Skeletal muscle tissue (tissue), 4 donors: ENCODE results near the gene HS6ST1. TPM values are rescaled to one million over a fixed set of nuclear protein-coding genes. Genes with fewer than 3 reads are reported as not detected.

Experiments used
- H3K27ac ChIP-seq: one replicate; pipeline ENCODE4 v1.7.0; 2013; ENCODE audit warnings: mild to moderate bottlenecking, low read depth, low read length, inconsistent platforms
- H3K27me3 ChIP-seq, 3 donors: one replicate each; pipeline ENCODE4 v1.7.0; 2013; ENCODE audit warnings: low read length in 3 of 3; ENCODE audit not compliant: control insufficient read depth in 3 of 3, insufficient read depth in 3 of 3
- H3K36me3 ChIP-seq, 3 donors: one replicate each; pipeline ENCODE4 v1.7.0; 2013; ENCODE audit warnings: low read length in 3 of 3; ENCODE audit not compliant: control insufficient read depth in 3 of 3, insufficient read depth in 3 of 3
- H3K4me1 ChIP-seq, 3 donors: one replicate each; pipeline ENCODE4 v1.7.0; 2013; ENCODE audit warnings: low read length in 3 of 3, mild to moderate bottlenecking in 3 of 3; ENCODE audit not compliant: control insufficient read depth in 3 of 3, insufficient read depth in 3 of 3
- H3K4me3 ChIP-seq, 3 donors: one replicate each; pipeline ENCODE4 v1.7.0; 2013; ENCODE audit warnings: low read length in 3 of 3
- H3K9ac ChIP-seq, 3 donors: one replicate each; pipeline ENCODE4 v1.7.0; 2013; ENCODE audit warnings: low read length in 3 of 3, mild to moderate bottlenecking in 3 of 3, moderate library complexity in 2 of 3, low read depth in 1 of 3
- H3K9me3 ChIP-seq, 3 donors: one replicate each; pipeline ENCODE4 v1.7.0; 2013; ENCODE audit warnings: low read length in 3 of 3; ENCODE audit not compliant: control insufficient read depth in 3 of 3
- total RNA-seq: library from RNA; depleted of rRNA; stranded (reverse); fragments of >200 nt; gene quantifications from one replicate; pipeline ENCODE4 v1.2.3, GENCODE V29; 2014
- donor health status: Osteomylitis.

Gene HS6ST1
- total RNA-seq, 1 donor from 2014 or later: 12.5 TPM

DNA sequence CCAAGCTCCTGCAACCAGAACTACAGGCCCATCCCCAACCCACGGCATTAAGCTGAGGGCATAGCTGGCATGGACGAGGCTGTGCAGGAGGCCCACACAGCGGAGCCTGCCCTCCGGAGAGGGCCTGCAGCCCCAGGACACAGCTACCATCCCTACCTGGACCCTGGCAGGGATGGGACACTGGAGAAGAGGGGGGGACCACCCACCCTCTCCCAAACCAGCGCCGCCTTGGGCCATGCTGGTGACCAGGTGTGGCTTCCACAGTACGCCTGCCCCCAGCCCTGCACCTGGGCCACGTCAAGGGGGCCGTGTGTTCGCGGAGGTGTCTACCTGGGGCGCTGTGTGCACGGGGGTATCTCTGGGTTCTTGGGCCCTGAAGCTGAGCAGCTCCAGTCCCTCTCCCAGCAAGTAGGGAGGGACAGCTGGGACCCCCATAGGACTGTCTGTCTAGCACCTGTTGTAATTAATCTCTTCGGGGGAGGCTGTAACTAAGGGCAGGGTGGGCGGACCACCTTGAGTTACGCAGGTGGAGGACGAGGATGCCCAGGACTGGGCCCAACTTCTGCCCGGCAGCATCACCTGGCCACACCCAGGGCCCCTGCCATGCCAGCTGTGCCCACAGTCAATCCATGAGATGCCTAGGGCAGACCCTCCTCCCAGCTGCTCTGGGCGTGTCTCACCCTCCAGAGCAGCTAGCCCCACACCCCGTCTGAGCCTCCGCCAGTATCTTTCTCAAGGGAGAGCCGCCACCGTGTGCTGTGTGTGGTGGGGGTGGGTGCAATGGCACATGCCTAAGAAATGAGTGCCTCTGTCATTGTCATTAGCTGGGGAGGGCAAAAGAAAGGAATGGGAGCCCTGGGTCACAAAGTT, 18.3 kb downstream of the HS6ST1 start:
- Histone ChIP-seq H3K27me3 (no peaks in the 10 kb centered on the region), H3K4me1 (peaks cover 30 to 41% (median 34%) of the 10 kb centered on the region in 3 donors), H3K36me3 (no peaks in the 10 kb centered on the region), H3K4me3 (no peak overlapping the region), H3K27ac (no peak overlapping the region), H3K9me3 (no peaks in the 10 kb centered on the region), H3K9ac (no peak overlapping the region)

DNA sequence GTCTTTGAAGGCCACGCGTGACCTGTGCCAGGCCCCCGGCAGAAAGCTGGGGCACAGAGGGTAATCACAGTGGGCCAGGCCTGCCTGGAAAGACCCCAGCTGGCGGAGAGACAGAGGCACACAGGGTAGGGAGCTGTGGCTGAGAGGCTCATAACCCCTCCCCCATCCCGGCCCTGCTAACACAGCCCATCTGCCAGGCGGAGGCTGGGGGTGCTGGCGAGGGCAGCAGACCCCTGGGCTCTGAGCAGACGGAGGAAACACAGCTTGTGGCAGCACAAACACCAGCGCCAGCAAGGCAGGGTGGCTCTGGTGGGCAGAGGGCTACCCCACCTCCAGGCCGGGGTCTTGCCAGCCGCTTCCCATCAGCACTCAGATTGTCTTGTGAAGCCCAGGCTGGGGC, 19.0 kb downstream of the HS6ST1 start:
- Histone ChIP-seq H3K27ac (no peak overlapping the region), H3K36me3 (no peaks in the 10 kb centered on the region), H3K27me3 (no peaks in the 10 kb centered on the region), H3K9me3 (no peaks in the 10 kb centered on the region), H3K9ac (peak overlapping the region in 1 of 3 donors; percentile 20), H3K4me3 (no peak overlapping the region), H3K4me1 (peaks cover 25 to 33% (median 27%) of the 10 kb centered on the region in 3 donors)

DNA sequence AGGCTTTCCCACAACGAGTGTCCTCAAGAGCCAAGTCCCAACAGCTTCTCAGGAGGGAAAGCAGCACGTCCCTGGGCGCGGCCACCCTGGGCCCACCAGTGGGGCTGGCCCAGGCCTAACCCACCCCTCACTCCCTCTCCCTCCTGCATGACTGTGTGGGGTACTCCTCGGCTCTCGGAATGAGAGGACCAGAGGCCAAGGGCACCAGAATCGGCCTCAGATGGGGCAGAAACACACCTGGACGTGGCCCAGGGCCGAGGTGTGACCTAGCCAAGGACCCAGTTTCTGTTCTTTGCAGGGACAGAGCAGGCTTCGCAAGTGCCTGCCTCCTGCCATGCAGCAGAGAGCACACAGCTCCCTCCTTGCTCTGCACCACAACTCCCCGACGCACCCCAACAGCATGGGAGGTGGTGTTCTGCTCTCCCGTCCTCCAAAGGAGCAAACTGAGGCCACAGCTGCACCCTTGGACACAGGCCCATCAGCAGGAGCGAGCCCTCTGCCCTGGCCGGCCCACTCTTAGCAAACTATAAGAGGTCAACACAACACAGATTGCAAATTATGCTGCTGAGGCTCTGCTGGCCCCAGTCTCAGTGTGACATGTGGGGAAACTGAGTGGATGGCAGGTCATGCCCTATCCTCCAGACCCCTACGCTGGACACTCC, 19.7 kb downstream of the HS6ST1 start:
- H3K4me3 ChIP-seq: no peak overlapping the region
- no peaks in the 10 kb centered on the region for H3K9me3 ChIP-seq
- no peaks in the 10 kb centered on the region for H3K27me3 ChIP-seq
- H3K9ac ChIP-seq: peak overlapping the region in 1 of 3 donors; percentile 20
- peaks cover 19 to 30% (median 21%) of the 10 kb centered on the region in 3 donors for H3K4me1 ChIP-seq
- H3K27ac ChIP-seq: no peak overlapping the region
- no peaks in the 10 kb centered on the region for H3K36me3 ChIP-seq

DNA sequence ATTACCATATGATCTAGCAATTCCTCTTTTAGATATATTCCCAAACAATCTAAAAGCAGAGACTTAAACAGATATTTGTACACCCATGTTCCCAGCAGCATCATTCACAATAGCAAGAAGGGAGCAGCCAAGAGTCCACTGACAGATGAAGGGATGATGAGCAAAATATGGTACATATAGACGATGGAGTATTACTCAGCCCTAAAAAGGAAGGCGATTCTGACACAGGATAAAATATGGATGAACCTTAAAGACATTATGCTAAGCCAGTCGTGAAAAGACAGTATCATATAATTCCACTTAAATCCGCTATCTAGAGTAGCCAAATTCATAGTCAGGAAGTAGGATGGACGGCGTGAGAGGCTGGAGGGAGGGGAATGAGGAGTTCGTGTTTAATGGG, 20.4 kb downstream of the HS6ST1 start:
- H3K9ac ChIP-seq: no peak overlapping the region
- no peak overlapping the region for H3K4me3 ChIP-seq
- no peaks in the 10 kb centered on the region for H3K27me3 ChIP-seq
- H3K27ac ChIP-seq: no peak overlapping the region
- H3K9me3 ChIP-seq: no peaks in the 10 kb centered on the region
- H3K4me1 ChIP-seq: peaks cover 23 to 30% (median 25%) of the 10 kb centered on the region in 3 donors
- H3K36me3 ChIP-seq: no peaks in the 10 kb centered on the region

DNA sequence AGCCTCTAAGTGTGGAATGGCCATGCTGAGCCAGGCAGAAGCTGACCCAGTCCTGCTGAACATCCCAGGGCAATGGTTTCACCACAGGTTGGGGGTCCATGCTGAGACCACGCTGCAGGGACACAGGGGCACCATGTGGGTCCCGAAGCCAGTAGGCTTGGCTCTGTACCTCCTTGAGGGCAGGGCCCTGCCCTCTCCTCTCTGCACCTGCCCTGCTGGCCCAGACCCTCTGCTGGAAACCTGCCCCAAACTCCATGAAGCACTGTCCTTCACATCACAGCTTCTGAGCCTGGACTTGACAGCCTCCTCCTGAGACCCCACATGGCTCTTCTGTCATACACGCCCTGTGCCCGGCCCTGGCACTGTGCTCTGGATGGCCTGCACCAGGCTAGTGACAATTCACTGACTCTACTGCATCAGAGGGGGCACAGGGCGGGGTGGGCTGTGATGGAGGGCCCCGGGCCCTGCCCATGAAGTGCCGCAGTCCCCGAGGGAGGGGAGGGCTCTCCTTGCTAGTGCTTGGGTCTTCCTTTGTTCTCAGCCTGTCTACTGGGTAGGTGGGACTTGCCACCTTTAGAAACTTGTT, 24.7 kb downstream of the HS6ST1 start:
- Histone ChIP-seq H3K27ac (no peak overlapping the region), H3K4me3 (no peak overlapping the region), H3K9ac (peak overlapping the region in 2 of 3 donors; percentile 43 to 69), H3K27me3 (no peaks in the 10 kb centered on the region), H3K4me1 (peaks cover 14 to 27% (median 16%) of the 10 kb centered on the region in 3 donors), H3K9me3 (no peaks in the 10 kb centered on the region), H3K36me3 (no peaks in the 10 kb centered on the region)

DNA sequence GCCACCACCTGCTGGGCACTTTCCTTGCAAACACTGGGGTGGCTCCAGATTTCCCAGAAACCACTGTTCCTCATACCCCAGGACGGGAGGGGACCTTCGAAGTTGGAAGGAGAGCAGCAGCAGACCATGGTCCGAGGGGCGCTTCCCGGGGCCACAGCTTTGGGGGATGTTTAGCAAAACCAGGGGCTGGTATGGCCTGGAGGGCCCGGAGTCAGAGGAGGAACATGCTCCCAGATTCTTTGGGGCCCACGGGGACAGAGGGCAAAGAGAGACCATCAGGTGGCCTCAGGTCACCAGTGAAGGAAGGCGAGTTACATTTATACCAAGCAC, 25.3 kb downstream of the HS6ST1 start:
- no peak overlapping the region for H3K27ac ChIP-seq
- H3K9me3 ChIP-seq: no peaks in the 10 kb centered on the region
- no peaks in the 10 kb centered on the region for H3K27me3 ChIP-seq
- H3K4me3 ChIP-seq: no peak overlapping the region
- peak overlapping the region in 2 of 3 donors; percentile 43 to 69 for H3K9ac ChIP-seq
- peaks cover 0 to 4% (median 0%) of the 10 kb centered on the region in 3 donors for H3K36me3 ChIP-seq
- peaks cover 14 to 27% (median 16%) of the 10 kb centered on the region in 3 donors for H3K4me1 ChIP-seq

DNA sequence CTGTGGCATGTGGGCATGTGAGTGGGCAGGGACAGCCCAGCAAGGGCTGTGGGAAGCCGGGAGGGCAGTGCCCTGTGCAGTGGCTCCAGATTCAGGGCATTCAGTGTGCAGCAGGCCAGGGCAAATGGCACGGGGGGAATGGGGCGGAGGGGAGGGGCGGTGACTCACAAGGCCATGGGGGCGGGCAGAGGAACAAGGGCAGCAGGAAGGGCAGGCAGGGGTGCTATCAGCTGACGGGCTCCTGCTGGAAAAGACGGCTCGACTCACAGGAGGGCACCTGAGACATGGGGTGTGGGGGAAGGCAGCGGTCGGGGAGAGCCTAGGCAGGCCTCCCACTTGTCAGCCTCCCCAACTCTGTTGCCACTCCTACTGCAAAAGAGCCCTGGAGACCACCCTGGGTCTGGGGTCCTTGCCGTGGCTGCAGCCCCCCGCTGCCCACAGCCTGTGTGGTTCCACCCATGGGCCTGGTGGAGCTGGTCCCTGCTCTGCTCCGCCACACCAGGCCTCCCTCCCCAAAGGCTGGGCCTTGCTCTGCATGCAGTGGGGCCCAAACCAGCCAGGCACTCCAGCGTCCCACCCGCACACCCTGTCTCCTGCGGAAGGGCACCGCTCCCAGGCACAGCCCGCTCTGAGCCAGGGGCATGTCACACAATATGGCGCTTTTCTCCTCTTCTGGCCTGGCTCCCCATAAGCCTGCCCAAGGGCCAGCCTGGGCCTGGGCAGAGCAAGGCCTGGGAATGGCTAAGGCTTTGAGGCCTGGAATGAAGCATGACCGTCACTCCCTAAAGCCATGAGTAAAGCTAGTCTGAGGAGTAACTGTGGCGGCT, 25.9 kb downstream of the HS6ST1 start:
- no peaks in the 10 kb centered on the region for H3K27me3 ChIP-seq
- peak overlapping the region; percentile 25 for H3K27ac ChIP-seq
- peak overlapping the region in 2 of 3 donors; percentile 33 to 69 for H3K9ac ChIP-seq
- H3K4me1 ChIP-seq: peaks cover 14 to 27% (median 16%) of the 10 kb centered on the region in 3 donors
- H3K4me3 ChIP-seq: peak overlapping the region in 1 of 3 donors; percentile 45
- peaks cover 2 to 4% (median 2%) of the 10 kb centered on the region in 3 donors for H3K36me3 ChIP-seq
- no peaks in the 10 kb centered on the region for H3K9me3 ChIP-seq

DNA sequence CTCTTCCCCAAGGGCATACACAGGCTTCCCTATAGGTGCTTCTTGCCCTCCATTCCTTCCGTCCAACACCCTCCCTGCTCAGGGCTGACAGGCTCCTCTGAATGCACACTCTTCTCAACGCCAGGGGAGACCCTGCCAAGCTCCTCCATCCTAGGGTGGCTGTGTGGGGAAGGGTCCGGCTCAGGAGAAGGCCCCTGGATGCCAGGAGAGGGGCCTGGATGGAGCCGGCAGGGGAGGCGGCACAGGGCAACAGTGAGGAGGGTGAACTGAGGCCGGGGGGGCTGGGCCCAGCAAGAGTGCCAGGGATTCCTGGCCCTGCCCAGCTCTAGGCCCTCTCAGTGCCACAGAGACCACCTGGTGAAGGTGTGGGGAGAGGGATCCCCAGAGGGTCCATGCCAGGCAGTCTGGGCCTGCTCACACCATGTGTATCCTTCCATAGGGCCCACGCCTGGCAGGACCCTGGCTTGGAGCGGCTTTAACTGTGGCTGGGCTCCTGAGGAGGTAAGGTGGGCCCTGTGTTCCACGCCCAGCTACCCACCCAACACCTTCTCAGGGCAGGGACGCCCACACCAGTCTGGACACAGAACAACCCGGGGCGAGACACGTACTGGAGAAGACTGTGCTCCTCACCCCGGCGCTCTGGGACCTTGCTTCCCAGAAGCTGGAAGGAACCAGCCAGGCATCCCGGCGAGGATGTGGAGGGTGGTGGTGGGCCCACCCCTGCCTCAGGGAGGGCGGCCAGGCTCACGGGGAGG, 26.6 kb downstream of the HS6ST1 start:
- H3K4me1 ChIP-seq: peaks cover 19 to 30% (median 21%) of the 10 kb centered on the region in 3 donors
- no peak overlapping the region for H3K27ac ChIP-seq
- peak overlapping the region in 2 of 3 donors; percentile 33 to 50 for H3K9ac ChIP-seq
- H3K4me3 ChIP-seq: no peak overlapping the region
- peaks cover 2 to 4% (median 2%) of the 10 kb centered on the region in 3 donors for H3K36me3 ChIP-seq
- no peaks in the 10 kb centered on the region for H3K27me3 ChIP-seq
- no peaks in the 10 kb centered on the region for H3K9me3 ChIP-seq
